Mononuclear cell (primary cell): ENCODE results near the gene FOXF2. TPM values are rescaled to one million over a fixed set of nuclear protein-coding genes. Genes with fewer than 3 reads are reported as not detected.

Experiments used
- H3K27me3 ChIP-seq: 2 replicates; pipeline ENCODE4 v1.6.0; 2011; ENCODE audit warnings: low read length, control low read depth; ENCODE audit not compliant: insufficient read depth
- H3K4me1 ChIP-seq: 2 replicates; pipeline ENCODE4 v1.5.1; 2011; ENCODE audit warnings: mild to moderate bottlenecking, low read length, control low read depth; ENCODE audit not compliant: insufficient read depth
- H3K4me3 ChIP-seq: 2 replicates; pipeline ENCODE4 v1.5.1; 2011; ENCODE audit warnings: mild to moderate bottlenecking, low read length, moderate library complexity
- H3K9me3 ChIP-seq: 2 replicates; pipeline ENCODE4 v1.5.1; 2011; ENCODE audit warnings: low read depth, mild to moderate bottlenecking, control low read depth, low read length
- total RNA-seq: library from RNA; depleted of rRNA; stranded (reverse); fragments of >200 nt; gene quantifications from one replicate; pipeline ENCODE4 v1.2.3, GENCODE V29; 2012

Gene FOXF2
- total RNA-seq, 1 donor: not detected

GRCh38 chr6:1406306-1407072, 17.1 kb downstream of the FOXF2 start:
- Histone ChIP-seq H3K27me3 (peaks cover 6% of the 10 kb centered on the region), H3K4me1 (peaks cover 29% of the 10 kb centered on the region), H3K9me3 (no peaks in the 10 kb centered on the region), H3K4me3 (no peak overlapping the region)

- H3K4me3 ChIP-seq: no peak overlapping the region
- peaks cover 6% of the 10 kb centered on the region for H3K27me3 ChIP-seq
- peaks cover 29% of the 10 kb centered on the region for H3K4me1 ChIP-seq
- H3K9me3 ChIP-seq: no peaks in the 10 kb centered on the region
Observed at GRCh38 chr6:1407499-1407990, 18.2 kb downstream of the FOXF2 start.

- Histone ChIP-seq H3K4me3 (no peak overlapping the region), H3K9me3 (no peaks in the 10 kb centered on the region), H3K4me1 (peaks cover 23% of the 10 kb centered on the region), H3K27me3 (peaks cover 2% of the 10 kb centered on the region)
Observed at GRCh38 chr6:1409774-1410465, 20.5 kb downstream of the FOXF2 start.

- H3K4me1 ChIP-seq: no peaks in the 10 kb centered on the region
- no peak overlapping the region for H3K4me3 ChIP-seq
- no peaks in the 10 kb centered on the region for H3K9me3 ChIP-seq
- peaks cover 2% of the 10 kb centered on the region for H3K27me3 ChIP-seq
Observed at GRCh38 chr6:1412901-1413300, 23.5 kb downstream of the FOXF2 start.

- Histone ChIP-seq H3K4me1 (no peaks in the 10 kb centered on the region), H3K27me3 (peaks cover 4% of the 10 kb centered on the region), H3K9me3 (peaks cover 2% of the 10 kb centered on the region), H3K4me3 (no peak overlapping the region)
Observed at GRCh38 chr6:1415416-1416063, 26.2 kb downstream of the FOXF2 start.

- H3K4me1 ChIP-seq: no peaks in the 10 kb centered on the region
- peaks cover 7% of the 10 kb centered on the region for H3K9me3 ChIP-seq
- H3K27me3 ChIP-seq: peaks cover 4% of the 10 kb centered on the region
- H3K4me3 ChIP-seq: no peak overlapping the region
Observed at GRCh38 chr6:1416191-1416760, 26.9 kb downstream of the FOXF2 start.

GRCh38 chr6:1416820-1417219, 27.4 kb downstream of the FOXF2 start:
- peaks cover 7% of the 10 kb centered on the region for H3K9me3 ChIP-seq
- H3K4me3 ChIP-seq: no peak overlapping the region
- H3K27me3 ChIP-seq: peaks cover 7% of the 10 kb centered on the region
- H3K4me1 ChIP-seq: no peaks in the 10 kb centered on the region

- H3K4me3 ChIP-seq: no peak overlapping the region
- H3K27me3 ChIP-seq: peaks cover 9% of the 10 kb centered on the region
- H3K4me1 ChIP-seq: no peaks in the 10 kb centered on the region
- peaks cover 7% of the 10 kb centered on the region for H3K9me3 ChIP-seq
Observed at GRCh38 chr6:1417718-1418117, 28.3 kb downstream of the FOXF2 start.

GRCh38 chr6:1418471-1419191, 29.3 kb downstream of the FOXF2 start:
- Histone ChIP-seq H3K9me3 (peaks cover 7% of the 10 kb centered on the region), H3K4me3 (no peak overlapping the region), H3K27me3 (peaks cover 9% of the 10 kb centered on the region), H3K4me1 (no peaks in the 10 kb centered on the region)

GRCh38 chr6:1420382-1420781, 31.0 kb downstream of the FOXF2 start:
- Histone ChIP-seq H3K9me3 (peaks cover 7% of the 10 kb centered on the region), H3K4me3 (no peak overlapping the region), H3K27me3 (peaks cover 9% of the 10 kb centered on the region), H3K4me1 (no peaks in the 10 kb centered on the region)

GRCh38 chr6:1422290-1422689, 32.9 kb downstream of the FOXF2 start:
- no peaks in the 10 kb centered on the region for H3K4me1 ChIP-seq
- peaks cover 7% of the 10 kb centered on the region for H3K9me3 ChIP-seq
- H3K27me3 ChIP-seq: peaks cover 9% of the 10 kb centered on the region
- H3K4me3 ChIP-seq: no peak overlapping the region

- Histone ChIP-seq H3K4me3 (no peak overlapping the region), H3K4me1 (no peaks in the 10 kb centered on the region), H3K9me3 (peaks cover 7% of the 10 kb centered on the region), H3K27me3 (peaks cover 9% of the 10 kb centered on the region)
Observed at GRCh38 chr6:1423578-1423977, 34.2 kb downstream of the FOXF2 start.

- Histone ChIP-seq H3K4me1 (no peaks in the 10 kb centered on the region), H3K27me3 (peaks cover 9% of the 10 kb centered on the region), H3K4me3 (no peak overlapping the region), H3K9me3 (peaks cover 7% of the 10 kb centered on the region)
Observed at GRCh38 chr6:1424306-1424927, 35.0 kb downstream of the FOXF2 start.

GRCh38 chr6:1426416-1426815, 37.0 kb downstream of the FOXF2 start:
- H3K4me1 ChIP-seq: no peaks in the 10 kb centered on the region
- H3K27me3 ChIP-seq: peaks cover 3% of the 10 kb centered on the region
- H3K4me3 ChIP-seq: no peak overlapping the region
- no peaks in the 10 kb centered on the region for H3K9me3 ChIP-seq
